CD4-positive, CD25-positive, alpha-beta regulatory T cell (primary cell): ENCODE results near the gene MPRIP. TPM values are rescaled to one million over a fixed set of nuclear protein-coding genes. Genes with fewer than 3 reads are reported as not detected.

ENCODE experiments used
- ATAC-seq, 2 donors: fragments of 150-1000 bp; cut with Tn5 transposase; one replicate each; pipeline ENCODE4 v1.10.0; 2021; ENCODE audit warnings: low read depth in 2 of 2, moderate number of reproducible peaks in 2 of 2, moderate library complexity in 1 of 2
- DNase-seq, 3 donors: peaks; one replicate each; pipeline versions ENCODE4 v3.0.0 to v3.0.0-alpha.2; 2012 to 2022; ENCODE audit warnings: mixed read lengths in 1 of 3
- H3K27ac ChIP-seq: one replicate; pipeline ENCODE4 v1.7.0; 2013; ENCODE audit warnings: mild to moderate bottlenecking, low read length; ENCODE audit not compliant: insufficient read depth, poor library complexity, severe bottlenecking
- H3K27me3 ChIP-seq: one replicate; pipeline ENCODE4 v1.7.0; 2013; ENCODE audit warnings: low read length; ENCODE audit not compliant: control insufficient read depth, insufficient read depth
- H3K36me3 ChIP-seq: one replicate; pipeline ENCODE4 v1.7.0; 2013; ENCODE audit warnings: mild to moderate bottlenecking, low read length, moderate library complexity; ENCODE audit not compliant: control insufficient read depth, insufficient read depth
- H3K4me1 ChIP-seq: 2 replicates; pipeline ENCODE4 v1.7.0; 2013; ENCODE audit warnings: mild to moderate bottlenecking, low read length; ENCODE audit not compliant: insufficient read depth, control insufficient read depth, poor library complexity, severe bottlenecking
- H3K4me3 ChIP-seq: one replicate; pipeline ENCODE4 v1.7.0; 2013; ENCODE audit warnings: low read depth, mild to moderate bottlenecking, low read length, moderate library complexity
- H3K9me3 ChIP-seq, 2 experiments: 1 replicate in 1 of 2; 2 replicates in 1 of 2; pipeline ENCODE4 v1.7.0; 2013; ENCODE audit warnings: low read length in 2 of 2, mild to moderate bottlenecking in 1 of 2, moderate library complexity in 1 of 2; ENCODE audit not compliant: control insufficient read depth in 2 of 2
- H3K27ac Mint-ChIP-seq, 3 donors: one replicate each; pipeline ENCODE4 v1.8.0; 2020 to 2022; ENCODE audit warnings: mild to moderate bottlenecking in 3 of 3, mixed read lengths in 3 of 3, moderate library complexity in 2 of 3
- H3K27me3 Mint-ChIP-seq: one replicate; pipeline ENCODE4 v1.8.0; 2022; ENCODE audit warnings: mild to moderate bottlenecking, mixed read lengths
- H3K36me3 Mint-ChIP-seq: one replicate; pipeline ENCODE4 v1.8.0; 2020; ENCODE audit warnings: mixed read lengths
- H3K4me1 Mint-ChIP-seq, 4 donors: one replicate each; pipeline ENCODE4 v1.8.0; 2020 to 2022; ENCODE audit warnings: mixed read lengths in 4 of 4, mild to moderate bottlenecking in 1 of 4
- H3K4me3 Mint-ChIP-seq, 4 donors: one replicate each; pipeline ENCODE4 v1.8.0; 2020 to 2022; ENCODE audit warnings: mild to moderate bottlenecking in 4 of 4, mixed read lengths in 4 of 4, moderate library complexity in 3 of 4
- H3K9me3 Mint-ChIP-seq, 7 donors: one replicate each; pipeline ENCODE4 v1.8.0; 2020 to 2022; ENCODE audit warnings: mixed read lengths in 7 of 7, mild to moderate bottlenecking in 3 of 7, moderate library complexity in 2 of 7
- polyA plus RNA-seq, 4 donors: library from polyadenylated mRNA; unstranded; fragments of 300-500 nt; fragmentation: Illumina TruSeq; gene quantifications; one replicate each; pipeline ENCODE4 v1.2.3, GENCODE V29; 2021
- total RNA-seq: library from RNA; stranded (reverse); gene quantifications from one replicate; pipeline ENCODE4 v1.2.3, GENCODE V29; 2022

Gene MPRIP
- total and polyA plus RNA-seq, 5 donors from 2014 or later = 49.0 to 234 (median 58.0) TPM

GRCh38 chr17:17028878-17029535 lies 13.2 kb upstream of the MPRIP start:
- DNase-seq = no peak
- Mint-ChIP-seq H3K4me3 (no peak overlapping the region), H3K36me3 (no peaks in the 10 kb centered on the region), H3K4me1 (no peaks in the 10 kb centered on the region), H3K27ac (no peak overlapping the region), H3K27me3 (peaks cover 4% of the 10 kb centered on the region), H3K9me3 (no peaks in the 10 kb centered on the region)
- no peaks in the 10 kb centered on the region for H3K4me1 ChIP-seq
- no peaks in the 10 kb centered on the region for H3K36me3 ChIP-seq
- no peak for ATAC-seq
- H3K27ac ChIP-seq = no peak overlapping the region
- no peaks in the 10 kb centered on the region for H3K27me3 ChIP-seq
- no peaks in the 10 kb centered on the region for H3K9me3 ChIP-seq
- no peak overlapping the region for H3K4me3 ChIP-seq

GRCh38 chr17:17029938-17030337 lies 12.3 kb upstream of the MPRIP start:
- no peaks in the 10 kb centered on the region for H3K27me3 Mint-ChIP-seq
- Histone ChIP-seq H3K9me3 (no peaks in the 10 kb centered on the region), H3K4me1 (no peaks in the 10 kb centered on the region), H3K27me3 (no peaks in the 10 kb centered on the region), H3K36me3 (no peaks in the 10 kb centered on the region), H3K27ac (no peak overlapping the region), H3K4me3 (no peak overlapping the region)
- DNase-seq (no peak), ATAC-seq (no peak)
- H3K4me3 Mint-ChIP-seq = no peak overlapping the region
- H3K4me1 Mint-ChIP-seq = no peaks in the 10 kb centered on the region
- no peak overlapping the region for H3K27ac Mint-ChIP-seq
- H3K36me3 Mint-ChIP-seq = no peaks in the 10 kb centered on the region
- no peaks in the 10 kb centered on the region for H3K9me3 Mint-ChIP-seq

- no peak overlapping the region for H3K27ac Mint-ChIP-seq
- H3K4me3 ChIP-seq = no peak overlapping the region
These were observed 11.6 kb upstream of the MPRIP start for GRCh38 chr17:17030515-17031211.

GRCh38 chr17:17032131-17032692 lies 10.0 kb upstream of the MPRIP start:
- Histone ChIP-seq H3K27ac (no peak overlapping the region), H3K9me3 (no peaks in the 10 kb centered on the region), H3K4me1 (no peaks in the 10 kb centered on the region), H3K4me3 (no peak overlapping the region), H3K36me3 (no peaks in the 10 kb centered on the region), H3K27me3 (no peaks in the 10 kb centered on the region)
- no peaks in the 10 kb centered on the region for H3K27me3 Mint-ChIP-seq
- ATAC-seq (no peak), DNase-seq (no peak)
- no peak overlapping the region for H3K27ac Mint-ChIP-seq
- no peaks in the 10 kb centered on the region for H3K36me3 Mint-ChIP-seq
- no peak overlapping the region for H3K4me3 Mint-ChIP-seq
- H3K4me1 Mint-ChIP-seq = no peaks in the 10 kb centered on the region
- no peaks in the 10 kb centered on the region for H3K9me3 Mint-ChIP-seq

More at GRCh38 chr17:17030515-17031211, 11.6 kb upstream of the MPRIP start:
- ATAC-seq (no peak), DNase-seq (no peak)
- Histone ChIP-seq H3K9me3 (no peaks in the 10 kb centered on the region), H3K36me3 (no peaks in the 10 kb centered on the region), H3K4me1 (no peaks in the 10 kb centered on the region), H3K27ac (no peak overlapping the region), H3K27me3 (no peaks in the 10 kb centered on the region)
- Mint-ChIP-seq H3K9me3 (no peaks in the 10 kb centered on the region), H3K27me3 (no peaks in the 10 kb centered on the region), H3K36me3 (no peaks in the 10 kb centered on the region), H3K4me1 (no peaks in the 10 kb centered on the region), H3K4me3 (no peak overlapping the region)

GRCh38 chr17:17033466-17033865 lies 8.8 kb upstream of the MPRIP start:
- Mint-ChIP-seq H3K4me1 (no peaks in the 10 kb centered on the region), H3K9me3 (no peaks in the 10 kb centered on the region), H3K4me3 (no peak overlapping the region), H3K36me3 (no peaks in the 10 kb centered on the region), H3K27ac (no peak overlapping the region), H3K27me3 (no peaks in the 10 kb centered on the region)
- Histone ChIP-seq H3K9me3 (no peaks in the 10 kb centered on the region), H3K27ac (no peak overlapping the region), H3K27me3 (no peaks in the 10 kb centered on the region), H3K4me3 (no peak overlapping the region), H3K36me3 (no peaks in the 10 kb centered on the region), H3K4me1 (no peaks in the 10 kb centered on the region)
- ATAC-seq (no peak), DNase-seq (no peak)

GRCh38 chr17:17034026-17034425 lies 8.2 kb upstream of the MPRIP start:
- no peaks in the 10 kb centered on the region for H3K36me3 Mint-ChIP-seq
- no peak overlapping the region for H3K4me3 Mint-ChIP-seq
- H3K27ac Mint-ChIP-seq = peak overlapping the region in 1 of 3 donors; percentile 44
- H3K9me3 Mint-ChIP-seq = no peaks in the 10 kb centered on the region
- no peaks in the 10 kb centered on the region for H3K27me3 Mint-ChIP-seq
- DNase-seq (no peak), ATAC-seq (no peak)
- H3K27me3 ChIP-seq = no peaks in the 10 kb centered on the region
- H3K4me1 ChIP-seq = no peaks in the 10 kb centered on the region
- no peaks in the 10 kb centered on the region for H3K9me3 ChIP-seq
- no peak overlapping the region for H3K27ac ChIP-seq
- H3K36me3 ChIP-seq = no peaks in the 10 kb centered on the region
- no peak overlapping the region for H3K4me3 ChIP-seq
- H3K4me1 Mint-ChIP-seq = no peaks in the 10 kb centered on the region

- ATAC-seq = no peak
- no peaks in the 10 kb centered on the region for H3K27me3 Mint-ChIP-seq
- no peaks in the 10 kb centered on the region for H3K4me1 ChIP-seq
- no peaks in the 10 kb centered on the region for H3K9me3 ChIP-seq
- no peaks in the 10 kb centered on the region for H3K9me3 Mint-ChIP-seq
- no peak overlapping the region for H3K4me3 Mint-ChIP-seq
- H3K27me3 ChIP-seq = no peaks in the 10 kb centered on the region
- H3K4me1 Mint-ChIP-seq = no peaks in the 10 kb centered on the region
- H3K36me3 Mint-ChIP-seq = no peaks in the 10 kb centered on the region
- H3K4me3 ChIP-seq = no peak overlapping the region
- H3K27ac Mint-ChIP-seq = peak overlapping the region in 1 of 3 donors; percentile 44
- H3K36me3 ChIP-seq = no peaks in the 10 kb centered on the region
- no peak for DNase-seq
- no peak overlapping the region for H3K27ac ChIP-seq
These were observed 7.7 kb upstream of the MPRIP start for GRCh38 chr17:17034496-17035075.
